Stomach (tissue), 9 donors: Measurements from ENCODE around the gene RAB41. TPM values are rescaled to one million over a fixed set of nuclear protein-coding genes. Genes with fewer than 3 reads are reported as not detected.

Experiments used
- DNase-seq, 2 donors: peaks; one replicate each; pipeline versions ENCODE4 v3.0.0 to v3.0.0-alpha.2; 2013 to 2019
- H3K27ac ChIP-seq, 5 donors: fragments of 200-600 bp in 4 of 5; sonication (generic) in 4 of 5; one replicate each; pipeline ENCODE4 v1.5.1; 2013 to 2019; ENCODE audit warnings: mild to moderate bottlenecking in 1 of 5, moderate library complexity in 1 of 5
- H3K27me3 ChIP-seq, 3 donors: fragments of 200-600 bp; sonication (generic); one replicate each; pipeline ENCODE4 v1.5.1; 2017 to 2019; ENCODE audit warnings: mixed run types in 1 of 3
- H3K36me3 ChIP-seq, 4 donors: fragments of 200-600 bp; sonication (generic); 1 replicate in 3 of 4; 2 replicates in 1 of 4; pipeline ENCODE4 v1.5.1; 2016 to 2019
- H3K4me1 ChIP-seq, 4 donors: fragments of 200-600 bp; sonication (generic); one replicate each; pipeline ENCODE4 v1.5.1; 2016 to 2019
- H3K4me3 ChIP-seq, 4 donors: fragments of 200-600 bp; sonication (generic) in 3 of 4; one replicate each; pipeline ENCODE4 v1.5.1; 2016 to 2019; ENCODE audit warnings: mild to moderate bottlenecking in 1 of 4
- H3K9me3 ChIP-seq, 4 donors: fragments of 200-600 bp; sonication (generic); one replicate each; pipeline ENCODE4 v1.5.1; 2016 to 2019
- CTCF ChIP-seq, 7 experiments: fragments of 450-650 bp in 4 of 7; fragments of 200-600 bp in 3 of 7; sonication (generic) in 3 of 7; IDR thresholded peaks; one replicate each; pipeline ENCODE4 v1.5.1; 2016 to 2019; ENCODE audit warnings: antibody characterized with exemption in 7 of 7, control low read depth in 2 of 7, mild to moderate bottlenecking in 1 of 7
- EP300 ChIP-seq: sonication (generic); formaldehyde crosslinking; IDR thresholded peaks from one replicate; pipeline ENCODE4 v1.6.1; 2017; ENCODE audit warnings: antibody characterized with exemption
- POLR2A ChIP-seq, 4 donors: fragments of 450-650 bp; IDR thresholded peaks; one replicate each; pipeline ENCODE4 v1.6.1; 2016; ENCODE audit warnings: antibody characterized with exemption in 4 of 4, control low read depth in 2 of 4, mild to moderate bottlenecking in 1 of 4, moderate library complexity in 1 of 4
- POLR2AphosphoS5 ChIP-seq, 3 donors: sonication (generic); formaldehyde crosslinking; IDR thresholded peaks; one replicate each; pipeline ENCODE4 v1.6.1; 2016; ENCODE audit warnings: antibody characterized with exemption in 3 of 3
- WGBS, 5 donors: extraction: QIAGEN DNeasy Blood & Tissue Kit in 3 of 5; methylation state at CpG; one replicate each; pipeline versions ENCODE4 v1.1.5 to v1.1.7; 2013 to 2018; 5-methylcytosine and 5-hydroxymethylcytosine counted together
- intact Hi-C: fragments of 100-400 bp; cut with DNase I; formaldehyde crosslinking; loops from one replicate; pipeline ENCODE4 v1.15.1; 2023; ENCODE audit warnings: low total_unique reads
- polyA plus RNA-seq, 3 donors: library from polyadenylated mRNA; stranded (reverse); fragments of 200-250 nt; gene quantifications; one replicate each; pipeline ENCODE4 v1.2.3, GENCODE V29; 2013
- total RNA-seq, 5 donors: library from RNA; depleted of rRNA; stranded (reverse); fragments of >200 nt; gene quantifications; one replicate each; pipeline versions ENCODE4 v1.1.0 to v1.2.3, GENCODE V29; 2014 to 2016
- donor health status: healthy with polysubstance abuse.
- donor health status: Bipolar disorder and iron deficiency.
- donor health status: healthy.

RAB41 gene
- total and polyA plus RNA-seq, 8 donors = not detected

GRCh38 chrX:70244881-70245280 lies 37.1 kb upstream of the RAB41 start:
- Histone ChIP-seq H3K36me3 (no peaks in the 10 kb centered on the region), H3K4me1 (no peaks in the 10 kb centered on the region), H3K27me3 (no peaks in the 10 kb centered on the region), H3K4me3 (no peak overlapping the region), H3K9me3 (peaks cover 0 to 4% (median 0%) of the 10 kb centered on the region in 4 donors), H3K27ac (no peak overlapping the region)
- TF ChIP-seq POLR2AphosphoS5 (IDR thresholded peaks at IDR 0.05) = no peak
- no peak for TF ChIP-seq POLR2A (IDR thresholded peaks at IDR 0.05)
- TF ChIP-seq CTCF (IDR thresholded peaks at IDR 0.05) = no peak
- TF ChIP-seq EP300 = no peak
- intact Hi-C loops = no loop called here
- WGBS, 5 donors = 66 to 87% (median 85%) methylated on average over 6 of the region's 6 CpGs
- DNase-seq = no peak

- no peak for DNase-seq
- Histone ChIP-seq H3K9me3 (peaks cover 0 to 4% (median 0%) of the 10 kb centered on the region in 4 donors), H3K36me3 (no peaks in the 10 kb centered on the region), H3K27ac (no peak overlapping the region), H3K4me1 (no peaks in the 10 kb centered on the region), H3K4me3 (no peak overlapping the region), H3K27me3 (no peaks in the 10 kb centered on the region)
- TF ChIP-seq POLR2AphosphoS5 (IDR thresholded peaks at IDR 0.05) (no peak), POLR2A (IDR thresholded peaks at IDR 0.05) (no peak), EP300 (no peak), CTCF (IDR thresholded peaks at IDR 0.05) (no peak)
- WGBS, 5 donors = 58 to 89% (median 83%) methylated on average over 2 of the region's 2 CpGs
- intact Hi-C loops = no loop called here
These were observed 34.7 kb upstream of the RAB41 start for GRCh38 chrX:70247252-70247651.

- Histone ChIP-seq H3K36me3 (no peaks in the 10 kb centered on the region), H3K4me1 (no peaks in the 10 kb centered on the region), H3K4me3 (no peak overlapping the region), H3K27ac (no peak overlapping the region), H3K9me3 (no peaks in the 10 kb centered on the region), H3K27me3 (no peaks in the 10 kb centered on the region)
- no peak for DNase-seq
- no peak for TF ChIP-seq CTCF (IDR thresholded peaks at IDR 0.05)
- TF ChIP-seq POLR2A (IDR thresholded peaks at IDR 0.05) = no peak
- no peak for TF ChIP-seq EP300
- TF ChIP-seq POLR2AphosphoS5 (IDR thresholded peaks at IDR 0.05) = no peak
- 55 to 77% (median 68%) methylated on average over 2 of the region's 2 CpGs for WGBS, 5 donors
- intact Hi-C loops = no loop called here
These were observed 29.5 kb upstream of the RAB41 start for GRCh38 chrX:70252491-70252890.

- intact Hi-C loops = no loop called here
- TF ChIP-seq POLR2A (IDR thresholded peaks at IDR 0.05) (no peak), EP300 (no peak), POLR2AphosphoS5 (IDR thresholded peaks at IDR 0.05) (no peak), CTCF (IDR thresholded peaks at IDR 0.05) (no peak)
- 57 to 88% (median 71%) methylated on average over 3 of the region's 3 CpGs for WGBS, 5 donors
- H3K9me3 ChIP-seq = no peaks in the 10 kb centered on the region
- no peak for DNase-seq
- no peaks in the 10 kb centered on the region for H3K4me1 ChIP-seq
- H3K4me3 ChIP-seq = no peak overlapping the region
- no peaks in the 10 kb centered on the region for H3K36me3 ChIP-seq
- no peaks in the 10 kb centered on the region for H3K27me3 ChIP-seq
- no peak overlapping the region for H3K27ac ChIP-seq
These were observed 28.5 kb upstream of the RAB41 start for GRCh38 chrX:70253377-70254062.
